Right lobe of liver (tissue), 4 donors: ENCODE data around the gene ARL15.

Experiments
- POLR2A ChIP-seq: fragments of 450-650 bp; IDR thresholded peaks from one replicate; pipeline ENCODE4 v1.6.1; 2017; ENCODE audit warnings: antibody characterized with exemption, mild to moderate bottlenecking
- TF ChIP-seq, protein P1 (sequence below), 4 donors: fragments of 200-600 bp in 3 of 4; fragments of 450-650 bp in 1 of 4; IDR thresholded peaks; one replicate each; pipeline versions ENCODE4 v1.5.1 to v1.8.0; 2016 to 2022; ENCODE audit warnings: antibody characterized with exemption in 4 of 4, mild to moderate bottlenecking in 2 of 4
- donor health status: DM: no; HTN: no; CAD: no.
- donor health status: DM: no; HTN: no; CAD: no.
- donor health status: DM: no; HTN: yes; CAD: no.

DNA sequence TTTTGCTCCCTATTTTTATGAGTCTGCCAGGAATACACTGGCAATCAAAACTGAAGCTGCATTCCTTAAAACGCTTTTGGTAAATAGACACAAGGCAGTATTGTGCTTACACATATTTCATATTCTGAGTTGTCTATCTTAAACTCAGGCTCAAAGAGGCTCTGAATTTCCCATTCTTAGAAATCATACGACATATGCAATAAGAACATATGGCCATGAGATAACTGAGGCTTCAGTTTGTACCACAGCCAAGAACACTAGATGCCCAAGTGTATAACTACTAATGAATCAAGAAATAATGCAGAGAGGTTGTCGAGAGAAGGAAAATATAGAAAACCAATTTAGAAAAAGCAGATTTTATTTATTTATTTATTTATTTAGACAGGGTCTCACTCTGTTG is 392.5 kb downstream of the ARL15 start:
- TF ChIP-seq, protein P1, sequence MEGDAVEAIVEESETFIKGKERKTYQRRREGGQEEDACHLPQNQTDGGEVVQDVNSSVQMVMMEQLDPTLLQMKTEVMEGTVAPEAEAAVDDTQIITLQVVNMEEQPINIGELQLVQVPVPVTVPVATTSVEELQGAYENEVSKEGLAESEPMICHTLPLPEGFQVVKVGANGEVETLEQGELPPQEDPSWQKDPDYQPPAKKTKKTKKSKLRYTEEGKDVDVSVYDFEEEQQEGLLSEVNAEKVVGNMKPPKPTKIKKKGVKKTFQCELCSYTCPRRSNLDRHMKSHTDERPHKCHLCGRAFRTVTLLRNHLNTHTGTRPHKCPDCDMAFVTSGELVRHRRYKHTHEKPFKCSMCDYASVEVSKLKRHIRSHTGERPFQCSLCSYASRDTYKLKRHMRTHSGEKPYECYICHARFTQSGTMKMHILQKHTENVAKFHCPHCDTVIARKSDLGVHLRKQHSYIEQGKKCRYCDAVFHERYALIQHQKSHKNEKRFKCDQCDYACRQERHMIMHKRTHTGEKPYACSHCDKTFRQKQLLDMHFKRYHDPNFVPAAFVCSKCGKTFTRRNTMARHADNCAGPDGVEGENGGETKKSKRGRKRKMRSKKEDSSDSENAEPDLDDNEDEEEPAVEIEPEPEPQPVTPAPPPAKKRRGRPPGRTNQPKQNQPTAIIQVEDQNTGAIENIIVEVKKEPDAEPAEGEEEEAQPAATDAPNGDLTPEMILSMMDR (IDR thresholded peaks at IDR 0.05) = no peak
- TF ChIP-seq POLR2A = no peak
